Spleen (tissue), 7 donors: ENCODE results near the gene RGS14.

Experiments used
- POLR2A ChIP-seq, 3 donors: fragments of 450-650 bp; IDR thresholded peaks; one replicate each; pipeline ENCODE4 v1.5.1; 2017; ENCODE audit warnings: antibody characterized with exemption in 3 of 3, mild to moderate bottlenecking in 1 of 3
- POLR2AphosphoS5 ChIP-seq, 3 donors: sonication (generic); formaldehyde crosslinking; IDR thresholded peaks; one replicate each; pipeline ENCODE4 v1.5.1; 2017; ENCODE audit warnings: antibody characterized with exemption in 3 of 3
- TF ChIP-seq, protein P1 (sequence below), 11 experiments: fragments of 200-600 bp in 7 of 11; fragments of 450-650 bp in 4 of 11; sonication (generic) in 4 of 11; IDR thresholded peaks in 8 of 11; conservative IDR thresholded peaks in 3 of 11; 1 replicate in 7 of 11; 2 replicates in 4 of 11; pipeline versions ENCODE4 v1.4.0 to v1.8.0; 2016 to 2021; ENCODE audit warnings: antibody characterized with exemption in 11 of 11, inconsistent platforms in 4 of 11, mild to moderate bottlenecking in 1 of 11
- donor health status: DM: no; HTN: no; CAD: no; lungs with moderate emphysema.
- donor health status: DM: no; HTN: no; CAD: no.
- donor health status: DM: no; HTN: no; CAD: no.

DNA sequence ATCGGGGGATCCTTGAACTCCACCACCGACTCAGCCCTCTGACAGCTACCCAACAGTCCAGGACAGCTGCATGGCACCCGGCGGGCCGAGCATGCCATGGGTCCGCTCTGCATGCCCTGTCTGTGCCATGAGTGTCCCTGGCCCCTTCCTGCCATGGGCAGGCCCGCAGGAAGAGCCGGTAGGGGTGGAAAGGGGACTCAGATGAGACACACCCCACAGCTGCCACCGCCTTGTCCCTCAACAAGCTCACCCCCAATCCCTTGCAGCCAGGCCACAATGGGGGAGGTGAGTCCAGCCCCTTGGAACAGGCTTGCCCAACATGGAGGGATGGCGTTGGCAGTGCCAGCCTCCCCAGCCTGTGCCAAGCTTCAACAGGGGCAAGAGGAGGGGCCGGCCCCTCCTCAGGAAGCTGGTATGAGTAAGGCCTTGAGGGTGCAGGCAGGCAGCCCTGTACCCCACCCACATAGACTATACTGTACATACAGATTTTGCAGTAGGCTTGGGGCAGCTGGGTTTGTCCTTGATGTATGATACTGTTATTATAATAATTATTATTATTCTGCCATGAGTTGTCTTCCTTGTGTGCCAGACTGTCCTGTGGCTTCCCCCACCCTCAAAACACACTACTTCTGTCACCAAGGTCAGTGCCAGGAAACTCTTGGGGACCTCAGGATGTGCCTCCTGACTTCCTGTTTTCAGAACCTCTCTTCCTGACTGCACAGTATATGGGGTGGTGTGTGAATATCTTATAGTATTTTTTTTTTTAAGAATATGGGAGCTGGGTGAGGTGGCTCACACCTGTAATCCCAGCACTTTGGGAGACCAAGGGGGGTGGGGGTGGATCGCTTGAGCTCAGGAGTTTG, 14.5 kb downstream of the RGS14 start:
- TF ChIP-seq POLR2A (IDR thresholded peaks at IDR 0.05) (peak in 1 of 3 donors; percentile 26), POLR2AphosphoS5 (IDR thresholded peaks at IDR 0.05) (peak; percentile 52 to 76 (median 76))
- TF ChIP-seq, protein P1, sequence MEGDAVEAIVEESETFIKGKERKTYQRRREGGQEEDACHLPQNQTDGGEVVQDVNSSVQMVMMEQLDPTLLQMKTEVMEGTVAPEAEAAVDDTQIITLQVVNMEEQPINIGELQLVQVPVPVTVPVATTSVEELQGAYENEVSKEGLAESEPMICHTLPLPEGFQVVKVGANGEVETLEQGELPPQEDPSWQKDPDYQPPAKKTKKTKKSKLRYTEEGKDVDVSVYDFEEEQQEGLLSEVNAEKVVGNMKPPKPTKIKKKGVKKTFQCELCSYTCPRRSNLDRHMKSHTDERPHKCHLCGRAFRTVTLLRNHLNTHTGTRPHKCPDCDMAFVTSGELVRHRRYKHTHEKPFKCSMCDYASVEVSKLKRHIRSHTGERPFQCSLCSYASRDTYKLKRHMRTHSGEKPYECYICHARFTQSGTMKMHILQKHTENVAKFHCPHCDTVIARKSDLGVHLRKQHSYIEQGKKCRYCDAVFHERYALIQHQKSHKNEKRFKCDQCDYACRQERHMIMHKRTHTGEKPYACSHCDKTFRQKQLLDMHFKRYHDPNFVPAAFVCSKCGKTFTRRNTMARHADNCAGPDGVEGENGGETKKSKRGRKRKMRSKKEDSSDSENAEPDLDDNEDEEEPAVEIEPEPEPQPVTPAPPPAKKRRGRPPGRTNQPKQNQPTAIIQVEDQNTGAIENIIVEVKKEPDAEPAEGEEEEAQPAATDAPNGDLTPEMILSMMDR (IDR thresholded peaks at IDR 0.05 in 8 of 11, conservative IDR thresholded peaks at IDR 0.05 in 3 of 11) = no peak
